Keratinocyte (primary cell): ENCODE measurements around the gene SSH3. TPM values are rescaled to one million over a fixed set of nuclear protein-coding genes. Genes with fewer than 3 reads are reported as not detected.

Experiments used
- DNase-seq: peaks from one replicate; pipeline ENCODE4 v3.0.0-alpha.2; 2011; ENCODE audit warnings: low read depth, missing footprints, low spot score
- FAIRE-seq: peaks from 2 replicates; lab custom pipeline; 2011; peaks lifted over from hg19 to GRCh38; lab: Jason Lieb, UNC
- H2AFZ ChIP-seq: 2 replicates; pipeline ENCODE4 v1.6.0; 2012; ENCODE audit warnings: low read length, control low read depth, inconsistent platforms; ENCODE audit not compliant: control insufficient read depth
- H3K27ac ChIP-seq: 2 replicates; pipeline ENCODE4 v1.5.1; 2011; ENCODE audit warnings: low read length; ENCODE audit not compliant: control insufficient read depth, insufficient read depth
- H3K27me3 ChIP-seq: 3 replicates; pipeline ENCODE4 v1.6.0; 2011; ENCODE audit warnings: low read length; ENCODE audit not compliant: control insufficient read depth, insufficient read depth; ENCODE audit errors: extremely low read depth
- H3K36me3 ChIP-seq, 2 experiments: 2 replicates in 1 of 2; 3 replicates in 1 of 2; pipeline ENCODE4 v1.5.1; 2011; ENCODE audit warnings: low read length in 2 of 2, mild to moderate bottlenecking in 1 of 2; ENCODE audit not compliant: control insufficient read depth in 2 of 2, insufficient read depth in 2 of 2; ENCODE audit errors: extremely low read depth in 1 of 2
- H3K4me1 ChIP-seq: 3 replicates; pipeline ENCODE4 v1.5.1; 2011; ENCODE audit warnings: low read length; ENCODE audit not compliant: control insufficient read depth, insufficient read depth; ENCODE audit errors: extremely low read depth
- H3K4me2 ChIP-seq: 3 replicates; pipeline ENCODE4 v1.6.0; 2011; ENCODE audit warnings: low read depth, low read length; ENCODE audit not compliant: control insufficient read depth, insufficient read depth; ENCODE audit errors: extremely low read depth
- H3K4me3 ChIP-seq, 3 experiments: fragments of 200-600 bp in 1 of 3; sonication (generic) in 1 of 3; 2 replicates in 2 of 3; 3 replicates in 1 of 3; pipeline ENCODE4 v1.5.1; 2011 to 2016; ENCODE audit warnings: low read length in 3 of 3, mild to moderate bottlenecking in 3 of 3, control low read depth in 2 of 3, inconsistent platforms in 1 of 3, low read depth in 1 of 3, mixed read lengths in 1 of 3, mixed run types in 1 of 3, moderate library complexity in 1 of 3; ENCODE audit not compliant: control insufficient read depth in 2 of 3, insufficient read depth in 2 of 3; ENCODE audit errors: extremely low read depth in 1 of 3
- H3K79me2 ChIP-seq: 2 replicates; pipeline ENCODE4 v1.6.0; 2012; ENCODE audit warnings: low read length; ENCODE audit not compliant: control insufficient read depth, insufficient read depth
- H3K9ac ChIP-seq: 3 replicates; pipeline ENCODE4 v1.6.0; 2011; ENCODE audit warnings: low read length; ENCODE audit not compliant: control insufficient read depth, insufficient read depth; ENCODE audit errors: extremely low read depth
- H3K9me1 ChIP-seq: 3 replicates; pipeline ENCODE4 v1.6.0; 2011; ENCODE audit warnings: low read length; ENCODE audit not compliant: control insufficient read depth, insufficient read depth; ENCODE audit errors: extremely low read depth
- H3K9me3 ChIP-seq: 2 replicates; pipeline ENCODE4 v1.5.1; 2012; ENCODE audit warnings: low read depth, low read length; ENCODE audit not compliant: control insufficient read depth
- H4K20me1 ChIP-seq: 3 replicates; pipeline ENCODE4 v1.6.0; 2011; ENCODE audit warnings: low read length; ENCODE audit not compliant: control insufficient read depth, insufficient read depth; ENCODE audit errors: extremely low read depth
- EZH2 ChIP-seq: IDR thresholded peaks from one replicate; pipeline ENCODE4 v1.6.1; 2012; ENCODE audit warnings: inconsistent platforms, mild to moderate bottlenecking, low read length, moderate library complexity
- dilution Hi-C: fragments of 300-500 bp; cut with MboI; formaldehyde crosslinking; loops from one replicate; pipeline ENCODE4 v1.7.0; 2020; ENCODE audit warnings: low sequenced_read_pairs; ENCODE audit not compliant: extremely low pct_ligation_motif_present
- polyA plus RNA-seq, 5 experiments: library from polyadenylated mRNA; depleted of rRNA in 3 of 5; stranded (reverse) in 3 of 5; stranded (forward) in 1 of 5; unstranded in 1 of 5; fragments of >200 nt; gene quantifications; 1 replicate in 1 of 5; 2 replicates in 3 of 5; 3 replicates in 1 of 5; pipeline versions ENCODE4 v1.2.1 to v1.2.3, GENCODE V29; 2011 to 2012; ENCODE audit warnings: missing spikeins in 2 of 5, low read depth in 1 of 5, low replicate concordance in 1 of 5
- TF ChIP-seq, protein P1 (sequence below), 3 experiments: IDR thresholded peaks in 1 of 3; conservative IDR thresholded peaks in 1 of 3; optimal IDR thresholded peaks in 1 of 3; 2 replicates in 2 of 3; 3 replicates in 1 of 3; pipeline versions ENCODE3 to v1.5.1; 2011; ENCODE audit warnings: low read length in 3 of 3, mild to moderate bottlenecking in 3 of 3, moderate library complexity in 2 of 3, control low read depth in 1 of 3, inconsistent platforms in 1 of 3; ENCODE audit not compliant: insufficient read depth in 2 of 3; ENCODE audit errors: extremely low read depth in 1 of 3

Gene SSH3
- polyA plus RNA-seq, 1 donor (not counting 4 experiments of a cell fraction or from before 2014, with no cell fraction given), result 24.8 TPM

DNA sequence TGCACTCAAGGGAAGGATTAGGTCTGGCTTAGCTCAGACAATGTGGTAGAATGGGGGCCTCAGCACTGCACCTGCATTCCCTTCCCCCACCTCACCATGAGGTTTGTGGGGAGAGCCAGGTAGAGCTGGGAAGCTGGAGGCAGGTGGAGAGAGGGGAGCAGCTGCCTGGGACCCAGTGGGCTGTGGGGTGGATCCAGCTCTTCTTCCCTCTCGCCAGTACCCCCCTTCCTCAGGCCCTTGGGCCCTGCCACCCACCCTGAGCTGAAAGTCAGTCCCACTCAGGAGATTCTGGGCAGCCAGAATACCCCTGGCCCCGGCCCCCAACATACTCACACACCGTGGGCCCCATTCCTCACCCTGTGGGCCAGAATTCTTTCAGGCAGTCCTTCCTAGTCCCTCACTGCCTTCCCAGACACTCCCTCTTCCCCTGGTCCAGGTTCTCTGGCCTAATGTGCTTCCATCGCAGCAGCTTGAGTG, 53.1 kb downstream of the SSH3 start:
- Histone ChIP-seq H3K9me3 (no peaks in the 10 kb centered on the region), H3K27ac (no peak overlapping the region), H3K27me3 (no peaks in the 10 kb centered on the region), H3K79me2 (peaks cover 8% of the 10 kb centered on the region), H3K36me3 (peaks cover 0 to 3% of the 10 kb centered on the region in 2 experiments), H4K20me1 (no peaks in the 10 kb centered on the region), H3K4me1 (peaks cover 55% of the 10 kb centered on the region), H3K9ac (no peak overlapping the region), H3K9me1 (peaks cover 4% of the 10 kb centered on the region), H2AFZ (peak overlapping the region; percentile 46), H3K4me3 (no peak overlapping the region), H3K4me2 (peak overlapping the region; percentile 16)
- FAIRE-seq (no peak), DNase-seq (no peak)
- dilution Hi-C loops, result no loop called here
- TF ChIP-seq, protein P1, sequence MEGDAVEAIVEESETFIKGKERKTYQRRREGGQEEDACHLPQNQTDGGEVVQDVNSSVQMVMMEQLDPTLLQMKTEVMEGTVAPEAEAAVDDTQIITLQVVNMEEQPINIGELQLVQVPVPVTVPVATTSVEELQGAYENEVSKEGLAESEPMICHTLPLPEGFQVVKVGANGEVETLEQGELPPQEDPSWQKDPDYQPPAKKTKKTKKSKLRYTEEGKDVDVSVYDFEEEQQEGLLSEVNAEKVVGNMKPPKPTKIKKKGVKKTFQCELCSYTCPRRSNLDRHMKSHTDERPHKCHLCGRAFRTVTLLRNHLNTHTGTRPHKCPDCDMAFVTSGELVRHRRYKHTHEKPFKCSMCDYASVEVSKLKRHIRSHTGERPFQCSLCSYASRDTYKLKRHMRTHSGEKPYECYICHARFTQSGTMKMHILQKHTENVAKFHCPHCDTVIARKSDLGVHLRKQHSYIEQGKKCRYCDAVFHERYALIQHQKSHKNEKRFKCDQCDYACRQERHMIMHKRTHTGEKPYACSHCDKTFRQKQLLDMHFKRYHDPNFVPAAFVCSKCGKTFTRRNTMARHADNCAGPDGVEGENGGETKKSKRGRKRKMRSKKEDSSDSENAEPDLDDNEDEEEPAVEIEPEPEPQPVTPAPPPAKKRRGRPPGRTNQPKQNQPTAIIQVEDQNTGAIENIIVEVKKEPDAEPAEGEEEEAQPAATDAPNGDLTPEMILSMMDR (optimal IDR thresholded peaks at IDR 0.05 in 1 of 3, IDR thresholded peaks at IDR 0.05 in 1 of 3, conservative IDR thresholded peaks at IDR 0.05 in 1 of 3; ENCODE audit: extremely low read depth in 1 of 3, insufficient read depth in 2 of 3, low read length in 3 of 3), result no peak
- TF ChIP-seq EZH2, result no peak

DNA sequence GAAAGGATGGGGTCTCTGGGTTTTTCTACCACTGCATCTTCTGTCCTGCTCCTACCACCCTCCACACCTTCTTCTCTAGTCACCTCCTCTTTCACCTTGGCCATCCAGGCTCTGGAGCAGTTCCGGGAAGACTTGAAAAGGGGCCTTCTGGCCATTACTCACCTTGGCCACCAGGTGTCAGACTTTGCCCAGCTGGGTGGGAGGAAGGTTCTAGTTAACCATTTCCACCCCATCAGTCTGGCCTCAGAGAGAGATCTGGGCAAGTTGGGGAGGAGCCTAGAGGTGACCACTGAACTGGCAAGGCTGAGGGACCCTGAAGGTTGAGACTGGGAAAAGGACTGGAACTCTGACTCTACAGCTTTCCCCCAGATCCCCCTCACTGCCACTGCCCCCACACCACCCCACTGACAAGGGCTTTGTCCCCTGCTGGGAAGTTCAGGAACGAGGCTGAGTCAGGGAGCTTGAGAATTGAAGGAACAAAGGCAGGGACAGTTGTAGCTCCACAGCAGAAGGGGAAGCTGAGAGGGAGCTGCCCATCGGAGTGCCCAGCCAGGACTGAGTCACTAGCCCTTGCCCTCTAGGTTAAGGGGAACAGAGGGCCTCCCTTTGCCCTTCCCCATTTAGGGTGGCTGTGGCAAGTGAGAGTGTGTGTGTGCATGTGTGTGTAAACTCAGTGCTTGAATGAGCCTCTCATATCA, 53.7 kb downstream of the SSH3 start:
- dilution Hi-C loops, result no loop called here
- Histone ChIP-seq H3K4me2 (peak overlapping the region; percentile 16), H3K9me3 (no peaks in the 10 kb centered on the region), H2AFZ (peak overlapping the region; percentile 46), H3K36me3 (no peaks in the 10 kb centered on the region), H3K27ac (no peak overlapping the region), H3K9ac (no peak overlapping the region), H3K4me1 (peaks cover 52% of the 10 kb centered on the region), H3K27me3 (no peaks in the 10 kb centered on the region), H3K4me3 (no peak overlapping the region), H3K9me1 (peaks cover 4% of the 10 kb centered on the region), H4K20me1 (no peaks in the 10 kb centered on the region), H3K79me2 (peaks cover 8% of the 10 kb centered on the region)
- FAIRE-seq (no peak), DNase-seq (no peak)
- TF ChIP-seq EZH2, result no peak
- TF ChIP-seq, protein P1 (optimal IDR thresholded peaks at IDR 0.05 in 1 of 3, IDR thresholded peaks at IDR 0.05 in 1 of 3, conservative IDR thresholded peaks at IDR 0.05 in 1 of 3; ENCODE audit: extremely low read depth in 1 of 3, insufficient read depth in 2 of 3, low read length in 3 of 3), result peak; percentile 89 to 97 (median 92)
